OCI-LY1 (cell line): Measurements from ENCODE around the gene SNPH.

Experiments used
- H2AFZ ChIP-seq: fragments of 200-600 bp; sonication (generic), shearing (Covaris generic); 2 replicates; pipeline ENCODE4 v1.6.0; 2014; ENCODE audit warnings: antibody characterized with exemption, mild to moderate bottlenecking, low read length
- H3F3A ChIP-seq: fragments of 200-600 bp; sonication (generic), shearing (Covaris generic); 2 replicates; pipeline ENCODE4 v1.6.0; 2014; ENCODE audit warnings: mild to moderate bottlenecking, antibody characterized with exemption, low read length, moderate library complexity; ENCODE audit not compliant: insufficient read depth
- H3K27ac ChIP-seq: fragments of 200-600 bp; sonication (generic); 2 replicates; pipeline ENCODE4 v1.5.1; 2014; ENCODE audit warnings: low read length, mixed run types, mild to moderate bottlenecking, low read depth; ENCODE audit not compliant: poor library complexity, severe bottlenecking
- H3K27me3 ChIP-seq: fragments of 200-600 bp; sonication (generic); 2 replicates; pipeline ENCODE4 v1.6.0; 2014; ENCODE audit warnings: antibody characterized with exemption, mild to moderate bottlenecking, low read length, moderate library complexity; ENCODE audit not compliant: insufficient read depth
- H3K36me3 ChIP-seq: fragments of 200-600 bp; sonication (generic); 2 replicates; pipeline ENCODE4 v1.6.1; 2014; ENCODE audit warnings: mild to moderate bottlenecking, antibody characterized with exemption, low read length, moderate library complexity, mixed read lengths; ENCODE audit not compliant: insufficient read depth
- H3K4me1 ChIP-seq: fragments of 200-600 bp; sonication (generic); 2 replicates; pipeline ENCODE4 v1.5.1; 2014; ENCODE audit warnings: mild to moderate bottlenecking, low read length, moderate library complexity; ENCODE audit not compliant: insufficient read depth, severe bottlenecking
- H3K4me2 ChIP-seq: fragments of 200-600 bp; sonication (generic), shearing (Covaris generic); 2 replicates; pipeline ENCODE4 v1.6.1; 2014; ENCODE audit warnings: low read length
- H3K4me3 ChIP-seq: fragments of 200-600 bp; sonication (generic); 2 replicates; pipeline ENCODE4 v1.5.1; 2014; ENCODE audit warnings: low read length, low read depth, mild to moderate bottlenecking, mixed read lengths; ENCODE audit not compliant: poor library complexity, severe bottlenecking
- H3K79me2 ChIP-seq: fragments of 200-600 bp; shearing (Covaris generic); 2 replicates; pipeline ENCODE4 v1.6.1; 2016; ENCODE audit warnings: mixed run types, low read length, mixed read lengths; ENCODE audit not compliant: insufficient read depth
- H3K9ac ChIP-seq: fragments of 200-600 bp; sonication (generic), shearing (Covaris generic); 2 replicates; pipeline ENCODE4 v1.6.1; 2014; ENCODE audit warnings: mild to moderate bottlenecking, low read length, mixed read lengths
- H3K9me2 ChIP-seq: fragments of 200-600 bp; sonication (generic), shearing (Covaris generic); 2 replicates; pipeline ENCODE4 v1.6.1; 2014; ENCODE audit warnings: low read depth, mild to moderate bottlenecking, low read length, mixed read lengths
- H3K9me3 ChIP-seq: fragments of 200-600 bp; shearing (Covaris generic); 2 replicates; pipeline ENCODE4 v1.6.1; 2014; ENCODE audit warnings: low read length, mixed read lengths
- H4K20me1 ChIP-seq: fragments of 200-600 bp; sonication (generic), shearing (Covaris generic); 2 replicates; pipeline ENCODE4 v1.6.0; 2016; ENCODE audit warnings: mild to moderate bottlenecking, low read length; ENCODE audit not compliant: insufficient read depth
- CTCF ChIP-seq: fragments of 200-600 bp; sonication (generic), shearing (Covaris generic); IDR thresholded peaks from 2 replicates; pipeline ENCODE4 v1.5.1; 2017; ENCODE audit warnings: mild to moderate bottlenecking, antibody characterized with exemption, low read length, moderate library complexity, mixed read lengths
- EZH2 ChIP-seq: fragments of 200-600 bp; sonication (generic), shearing (Covaris generic); IDR thresholded peaks from 2 replicates; pipeline ENCODE4 v1.8.0; 2017; ENCODE audit warnings: borderline replicate concordance, mixed run types, mild to moderate bottlenecking, antibody characterized with exemption, low read length, moderate library complexity, mixed read lengths

Gene SNPH

DNA sequence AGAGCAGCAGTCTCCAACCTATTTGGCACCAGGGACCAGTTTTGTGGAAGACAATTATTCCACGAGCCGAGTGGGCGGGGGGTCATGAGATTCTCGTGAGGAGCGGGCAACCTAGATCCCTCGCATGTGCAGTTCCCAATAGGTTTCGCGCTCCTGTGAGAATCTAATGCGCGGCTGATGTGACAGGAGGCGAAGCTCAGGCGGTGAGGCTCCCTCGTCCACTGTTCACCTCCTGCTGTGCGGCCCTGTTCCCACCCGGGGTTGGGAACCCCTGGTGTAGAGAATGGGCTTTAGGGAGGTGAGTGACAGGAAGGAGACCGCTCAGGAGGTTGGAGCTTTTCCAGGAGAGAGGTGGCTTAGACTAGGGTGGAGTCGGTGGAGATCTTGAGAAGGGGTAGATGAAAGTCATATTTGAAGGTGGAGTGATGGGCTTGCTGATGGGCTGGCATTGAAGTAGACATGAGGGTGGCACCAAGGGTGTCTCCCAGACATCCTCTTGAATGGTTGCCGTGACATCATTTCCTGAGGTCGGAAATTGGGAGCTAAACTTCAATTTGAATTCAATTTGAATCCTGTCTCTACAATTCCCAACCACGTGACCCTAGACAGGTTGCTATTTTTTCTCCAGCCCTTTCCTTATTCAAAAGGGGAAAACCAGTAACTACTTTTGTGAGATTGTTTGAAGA lies 41.7 kb upstream of the SNPH start:
- H3K9me2 ChIP-seq = no peaks in the 10 kb centered on the region

GRCh38 chr20:1225263-1225782 lies 40.8 kb upstream of the SNPH start:
- Histone ChIP-seq H3K9me3 (no peaks in the 10 kb centered on the region), H3K4me3 (no peak overlapping the region), H3K36me3 (no peaks in the 10 kb centered on the region), H4K20me1 (no peaks in the 10 kb centered on the region), H3K4me1 (no peaks in the 10 kb centered on the region), H2AFZ (no peak overlapping the region), H3F3A (no peaks in the 10 kb centered on the region), H3K27ac (no peak overlapping the region), H3K79me2 (no peaks in the 10 kb centered on the region), H3K9me2 (no peaks in the 10 kb centered on the region), H3K27me3 (no peaks in the 10 kb centered on the region), H3K4me2 (no peak overlapping the region), H3K9ac (no peak overlapping the region)
- no peak for TF ChIP-seq CTCF
- TF ChIP-seq EZH2 = no peak

More for the DNA sequence above, 41.7 kb upstream of the SNPH start:
- Histone ChIP-seq H3K9ac (no peak overlapping the region), H3F3A (no peaks in the 10 kb centered on the region), H3K9me3 (no peaks in the 10 kb centered on the region), H3K36me3 (no peaks in the 10 kb centered on the region), H3K27ac (no peak overlapping the region), H3K4me2 (no peak overlapping the region), H3K79me2 (no peaks in the 10 kb centered on the region), H3K4me1 (no peaks in the 10 kb centered on the region), H3K27me3 (no peaks in the 10 kb centered on the region), H4K20me1 (no peaks in the 10 kb centered on the region), H2AFZ (no peak overlapping the region), H3K4me3 (no peak overlapping the region)
- TF ChIP-seq EZH2 (no peak), CTCF (no peak)

GRCh38 chr20:1225783-1226654 lies 40.1 kb upstream of the SNPH start, which contains the start of gene RAD21L1:
Gene RAD21L1 (plus strand): TSS chr20:1226044. CDS start chr20:1228454, 2,410 bp downstream.
- TF ChIP-seq EZH2 (no peak), CTCF (no peak)
- Histone ChIP-seq H4K20me1 (no peaks in the 10 kb centered on the region), H3K4me3 (no peak within 1 kb of the TSS), H3K4me2 (no peak within 1 kb of the TSS), H3K27me3 (no peaks in the 10 kb centered on the region), H3K79me2 (no peaks in the 10 kb centered on the region), H2AFZ (no peak within 1 kb of the TSS), H3K27ac (no peak within 1 kb of the TSS), H3K4me1 (no peaks in the 10 kb centered on the region), H3K9me3 (no peaks in the 10 kb centered on the region), H3K9me2 (no peaks in the 10 kb centered on the region), H3F3A (no peaks in the 10 kb centered on the region), H3K36me3 (no peaks in the 10 kb centered on the region), H3K9ac (no peak within 1 kb of the TSS)
